ENCODE data around the gene ARF1. TPM values are rescaled to one million over a fixed set of nuclear protein-coding genes. Genes with fewer than 3 reads are reported as not detected.

The ARF1 gene
- total and polyA plus RNA-seq, 2 donors (not counting 1 experiment from before 2014, with no cell fraction given) = 193 to 389 TPM

- WGBS (ENCODE audit: insufficient coverage) = 14% methylated on average over 17 of the region's 17 CpGs
- Histone ChIP-seq H3K9ac (ENCODE audit: low read length) (peak overlapping the region; percentile 93), H3K27ac (ENCODE audit: low read length in 2 of 2) (peak overlapping the region; percentile 78 to 96), H4K20me1 (ENCODE audit: control insufficient read depth, insufficient read depth, low read length, poor library complexity, severe bottlenecking) (peaks cover 67% of the 10 kb centered on the region), H3K4me1 (ENCODE audit: control insufficient read depth in 2 of 2, insufficient read depth in 2 of 2, low read length in 2 of 2) (peaks cover 59 to 66% of the 10 kb centered on the region in 2 donors), H3K79me2 (ENCODE audit: control insufficient read depth, insufficient read depth, low read length) (peaks cover 91% of the 10 kb centered on the region), H3K36me3 (replicated peaks in 1 of 2; ENCODE audit: control extremely low read depth in 1 of 2, control insufficient read depth in 1 of 2, extremely low read depth in 1 of 2, insufficient read depth in 2 of 2, low read length in 1 of 2) (peaks cover 0 to 7% of the 10 kb centered on the region in 2 experiments), H3K4me3 (ENCODE audit: control extremely low read depth in 1 of 5, extremely low read depth in 1 of 5, insufficient read depth in 1 of 5, low read depth in 2 of 5, low read length in 4 of 5) (peak overlapping the region; percentile 78 to 97 (median 91)), H2AFZ (ENCODE audit: insufficient read depth, low read depth, low read length, poor library complexity, severe bottlenecking) (no peak overlapping the region), H3K27me3 (replicated peaks in 1 of 4; ENCODE audit: control extremely low read depth in 1 of 4, control insufficient read depth in 3 of 4, insufficient read depth in 4 of 4, low read length in 3 of 4) (no peaks in the 10 kb centered on the region), H3K4me2 (replicated peaks; ENCODE audit: low read depth, low read length, poor library complexity, severe bottlenecking) (peak overlapping the region; percentile 98), H3K9me3 (ENCODE audit: control extremely low read depth in 1 of 3, control insufficient read depth in 2 of 3, insufficient read depth in 1 of 3, low read length in 2 of 3) (no peaks in the 10 kb centered on the region)
- H3K4me1 Mint-ChIP-seq = peaks cover 60% of the 10 kb centered on the region
- TF ChIP-seq CTCF (IDR thresholded peaks at IDR 0.05) = no peak
- TF ChIP-seq EZH2 (IDR thresholded peaks at IDR 0.05; ENCODE audit: borderline replicate concordance, insufficient read depth, low read depth, low read length, poor library complexity, severe bottlenecking) = no peak
- CTCF ChIA-PET = no interaction called here
- peak overlapping the region; percentile 94 for H3K4me3 Mint-ChIP-seq
- ATAC-seq (ENCODE audit: low read depth) (no peak), DNase-seq (no peak)
- H3K9me3 Mint-ChIP-seq (ENCODE audit: insufficient read depth) = no peaks in the 10 kb centered on the region
- POLR2A ChIA-PET = interaction anchor here (2.6 kb wide), 1 partner anchor 26 kb away, joined by 6 read pairs; the partner anchor contains the start of gene MRPL55
- intact Hi-C loops (cut with micrococcal nuclease) = loop anchor here (2.0 kb wide), 1 partner anchor 129 kb away; no protein-coding TSS in a partner anchor
- peak overlapping the region; percentile 93 for H3K27ac Mint-ChIP-seq
- H3K27me3 Mint-ChIP-seq = no peaks in the 10 kb centered on the region
Measured at GRCh38 chr1:228083871-228084278, 1.4 kb downstream of the ARF1 start.

- Mint-ChIP-seq H3K4me3 (peak overlapping the region; percentile 94), H3K9me3 (ENCODE audit: insufficient read depth) (no peaks in the 10 kb centered on the region), H3K27ac (peak overlapping the region; percentile 93), H3K27me3 (no peaks in the 10 kb centered on the region), H3K4me1 (peaks cover 63% of the 10 kb centered on the region)
- Histone ChIP-seq H3K79me2 (ENCODE audit: control insufficient read depth, insufficient read depth, low read length) (peaks cover 96% of the 10 kb centered on the region), H3K4me3 (ENCODE audit: control extremely low read depth in 1 of 5, extremely low read depth in 1 of 5, insufficient read depth in 1 of 5, low read depth in 2 of 5, low read length in 4 of 5) (peak overlapping the region; percentile 78 to 97 (median 91)), H3K9me3 (ENCODE audit: control extremely low read depth in 1 of 3, control insufficient read depth in 2 of 3, insufficient read depth in 1 of 3, low read length in 2 of 3) (no peaks in the 10 kb centered on the region), H3K9ac (ENCODE audit: low read length) (peak overlapping the region; percentile 93), H3K27me3 (replicated peaks in 1 of 4; ENCODE audit: control extremely low read depth in 1 of 4, control insufficient read depth in 3 of 4, insufficient read depth in 4 of 4, low read length in 3 of 4) (no peaks in the 10 kb centered on the region), H3K36me3 (replicated peaks in 1 of 2; ENCODE audit: control extremely low read depth in 1 of 2, control insufficient read depth in 1 of 2, extremely low read depth in 1 of 2, insufficient read depth in 2 of 2, low read length in 1 of 2) (peaks cover 0 to 8% of the 10 kb centered on the region in 2 experiments), H3K4me1 (ENCODE audit: control insufficient read depth in 2 of 2, insufficient read depth in 2 of 2, low read length in 2 of 2) (peaks cover 64 to 70% of the 10 kb centered on the region in 2 donors), H3K4me2 (replicated peaks; ENCODE audit: low read depth, low read length, poor library complexity, severe bottlenecking) (peak overlapping the region; percentile 98), H4K20me1 (ENCODE audit: control insufficient read depth, insufficient read depth, low read length, poor library complexity, severe bottlenecking) (peaks cover 72% of the 10 kb centered on the region), H2AFZ (ENCODE audit: insufficient read depth, low read depth, low read length, poor library complexity, severe bottlenecking) (no peak overlapping the region), H3K27ac (ENCODE audit: low read length in 2 of 2) (peak overlapping the region in 1 of 2 donors; percentile 96)
- no peak for TF ChIP-seq EZH2 (IDR thresholded peaks at IDR 0.05; ENCODE audit: borderline replicate concordance, insufficient read depth, low read depth, low read length, poor library complexity, severe bottlenecking)
- TF ChIP-seq CTCF (IDR thresholded peaks at IDR 0.05) = no peak
- ChIA-PET POLR2A (interaction anchor here (2.6 kb wide), 1 partner anchor 25 kb away, joined by 6 read pairs; the partner anchor contains the start of gene MRPL55), CTCF (interaction anchor here (0.7 kb wide), 1 partner anchor 327 kb away, joined by 3 read pairs; no protein-coding TSS in a partner anchor)
- DNase-seq (no peak), ATAC-seq (ENCODE audit: low read depth) (no peak)
- intact Hi-C loops (cut with micrococcal nuclease) = no loop called here
- 49% methylated on average over 3 of the region's 3 CpGs for WGBS (ENCODE audit: insufficient coverage)
Measured at GRCh38 chr1:228084325-228084724, 1.8 kb downstream of the ARF1 start.

Data from B cell (primary cell).